H9 (cell line): ENCODE results near the gene ATRNL1. TPM values are rescaled to one million over a fixed set of nuclear protein-coding genes. Genes with fewer than 3 reads are reported as not detected.

Source experiments
- DNase-seq: peaks from one replicate; pipeline ENCODE4 v3.0.0-alpha.2; 2017
- H2AFZ ChIP-seq: one replicate; pipeline ENCODE4 v1.6.1; 2013; ENCODE audit warnings: mild to moderate bottlenecking, low read length, control low read depth, moderate library complexity
- H2AK5ac ChIP-seq: 2 replicates; pipeline ENCODE4 v1.6.1; 2013; ENCODE audit warnings: low read length, control low read depth, mixed read lengths; ENCODE audit not compliant: insufficient read length
- H2BK120ac ChIP-seq: one replicate; pipeline ENCODE4 v1.6.1; 2013; ENCODE audit warnings: low read depth, mild to moderate bottlenecking, low read length, control low read depth, inconsistent platforms; ENCODE audit not compliant: poor library complexity, severe bottlenecking
- H2BK12ac ChIP-seq: 2 replicates; pipeline ENCODE4 v1.6.1; 2013; ENCODE audit warnings: low read length, control low read depth, mixed read lengths, low read depth; ENCODE audit not compliant: insufficient read length
- H2BK15ac ChIP-seq: 2 replicates; pipeline ENCODE4 v1.6.1; 2013; ENCODE audit warnings: low read depth, low read length, control low read depth
- H2BK20ac ChIP-seq: one replicate; pipeline ENCODE4 v1.6.1; 2013; ENCODE audit warnings: low read depth, mild to moderate bottlenecking, low read length, control low read depth, inconsistent platforms; ENCODE audit not compliant: poor library complexity, severe bottlenecking
- H2BK5ac ChIP-seq: 2 replicates; pipeline ENCODE4 v1.6.1; 2013; ENCODE audit warnings: low read length, control low read depth, mixed read lengths; ENCODE audit not compliant: insufficient read length
- H3K14ac ChIP-seq: 2 replicates; pipeline ENCODE4 v1.6.1; 2013; ENCODE audit warnings: low read length, control low read depth; ENCODE audit not compliant: insufficient read depth
- H3K18ac ChIP-seq: 2 replicates; pipeline ENCODE4 v1.6.1; 2013; ENCODE audit warnings: low read depth, mild to moderate bottlenecking, mixed read lengths, low read length, control low read depth; ENCODE audit not compliant: insufficient read length
- H3K23ac ChIP-seq: 2 replicates; pipeline ENCODE4 v1.6.1; 2013; ENCODE audit warnings: low read length, control low read depth, mixed read lengths, low read depth; ENCODE audit not compliant: insufficient read length
- H3K23me2 ChIP-seq: 2 replicates; pipeline ENCODE4 v1.6.1; 2013; ENCODE audit warnings: low read depth, mild to moderate bottlenecking, mixed read lengths, low read length, control low read depth; ENCODE audit not compliant: insufficient read length, poor library complexity, severe bottlenecking
- H3K27ac ChIP-seq: 2 replicates; pipeline ENCODE4 v1.5.1; 2013; ENCODE audit warnings: low read length, control low read depth, mixed read lengths, low read depth; ENCODE audit not compliant: insufficient read length
- H3K27me3 ChIP-seq: 2 replicates; pipeline ENCODE4 v1.6.1; 2013; ENCODE audit warnings: low read length, control low read depth, inconsistent platforms; ENCODE audit not compliant: insufficient read depth
- H3K4ac ChIP-seq: 2 replicates; pipeline ENCODE4 v1.6.1; 2013; ENCODE audit warnings: low read depth, mild to moderate bottlenecking, control low read depth, inconsistent platforms, low read length, moderate library complexity
- H3K4me1 ChIP-seq: 2 replicates; pipeline ENCODE4 v1.6.1; 2013; ENCODE audit warnings: low read length, control low read depth, inconsistent platforms; ENCODE audit not compliant: insufficient read depth
- H3K4me2 ChIP-seq: 2 replicates; pipeline ENCODE4 v1.6.1; 2013; ENCODE audit warnings: low read length, control low read depth, mixed read lengths; ENCODE audit not compliant: insufficient read length, insufficient read depth
- H3K56ac ChIP-seq: 2 replicates; pipeline ENCODE4 v1.6.1; 2013; ENCODE audit warnings: low read depth, mild to moderate bottlenecking, mixed read lengths, low read length, control low read depth; ENCODE audit not compliant: insufficient read length
- H3K79me1 ChIP-seq: 2 replicates; pipeline ENCODE4 v1.6.1; 2013; ENCODE audit warnings: low read depth, mild to moderate bottlenecking, moderate library complexity, low read length, control low read depth, inconsistent platforms; ENCODE audit not compliant: insufficient read depth, poor library complexity, severe bottlenecking
- H3K79me2 ChIP-seq: 2 replicates; pipeline ENCODE4 v1.6.1; 2013; ENCODE audit warnings: low read length, control low read depth, inconsistent platforms; ENCODE audit not compliant: insufficient read depth
- H3K9ac ChIP-seq: 2 replicates; pipeline ENCODE4 v1.6.1; 2013; ENCODE audit warnings: low read length, control low read depth, mixed read lengths; ENCODE audit not compliant: insufficient read length; ENCODE audit errors: extremely low read depth
- H3K9me3 ChIP-seq: one replicate; pipeline ENCODE4 v1.6.1; 2013; ENCODE audit warnings: low read depth, low read length, inconsistent platforms; ENCODE audit not compliant: control insufficient read depth
- H3T11ph ChIP-seq: one replicate; pipeline ENCODE4 v1.6.1; 2013; ENCODE audit warnings: mild to moderate bottlenecking, low read length, control low read depth, inconsistent platforms
- H4K20me1 ChIP-seq: one replicate; pipeline ENCODE4 v1.6.1; 2013; ENCODE audit not compliant: control insufficient read depth, insufficient read length, insufficient read depth
- H4K5ac ChIP-seq: 2 replicates; pipeline ENCODE4 v1.6.1; 2013; ENCODE audit warnings: low read depth, mild to moderate bottlenecking, mixed read lengths, low read length, control low read depth; ENCODE audit not compliant: insufficient read length
- H4K8ac ChIP-seq: replicated peaks from 2 replicates; pipeline ENCODE4 v1.6.1; 2013; ENCODE audit warnings: low read length, control low read depth, mixed read lengths, low read depth; ENCODE audit not compliant: insufficient read length
- H4K91ac ChIP-seq: 2 replicates; pipeline ENCODE4 v1.6.1; 2013; ENCODE audit warnings: low read depth, mild to moderate bottlenecking, moderate library complexity, mixed read lengths, low read length, control low read depth; ENCODE audit not compliant: insufficient read length
- H3K27ac Mint-ChIP-seq, 3 experiments: 2 replicates in 2 of 3; 3 replicates in 1 of 3; pipeline ENCODE4 v1.8.0; 2020 to 2021; ENCODE audit warnings: mixed read lengths in 3 of 3, mild to moderate bottlenecking in 1 of 3, moderate library complexity in 1 of 3
- H3K27me3 Mint-ChIP-seq: 2 replicates; pipeline ENCODE4 v1.8.0; 2021; ENCODE audit warnings: low read depth, mild to moderate bottlenecking, moderate library complexity, mixed read lengths
- H3K36me3 Mint-ChIP-seq, 3 experiments: 2 replicates in 2 of 3; 3 replicates in 1 of 3; pipeline ENCODE4 v1.8.0; 2020 to 2021; ENCODE audit warnings: low read depth in 3 of 3, mixed read lengths in 3 of 3; ENCODE audit not compliant: insufficient read depth in 1 of 3
- H3K4me1 Mint-ChIP-seq, 2 experiments: 2 replicates each; pipeline ENCODE4 v1.8.0; 2020; ENCODE audit warnings: mixed read lengths in 2 of 2
- H3K4me3 Mint-ChIP-seq, 2 experiments: 2 replicates in 1 of 2; 3 replicates in 1 of 2; pipeline ENCODE4 v1.8.0; 2020 to 2021; ENCODE audit warnings: mild to moderate bottlenecking in 2 of 2, mixed read lengths in 2 of 2, moderate library complexity in 1 of 2
- H3K9me3 Mint-ChIP-seq, 2 experiments: 2 replicates in 1 of 2; 3 replicates in 1 of 2; pipeline ENCODE4 v1.8.0; 2020; ENCODE audit warnings: mild to moderate bottlenecking in 2 of 2, mixed read lengths in 2 of 2, moderate library complexity in 1 of 2
- total RNA-seq: library from RNA; stranded (reverse); gene quantifications from 2 replicates; pipeline ENCODE4 v1.2.1, GENCODE V29; 2021
- TF ChIP-seq, protein P1 (sequence below): fragments of 200-600 bp; sonication (generic); conservative IDR thresholded peaks from 3 replicates; pipeline ENCODE4 v1.8.0; 2021; ENCODE audit warnings: antibody characterized with exemption, mild to moderate bottlenecking

ATRNL1 gene
- total RNA-seq, 1 experiment from 2014 or later = 9.2 TPM

DNA sequence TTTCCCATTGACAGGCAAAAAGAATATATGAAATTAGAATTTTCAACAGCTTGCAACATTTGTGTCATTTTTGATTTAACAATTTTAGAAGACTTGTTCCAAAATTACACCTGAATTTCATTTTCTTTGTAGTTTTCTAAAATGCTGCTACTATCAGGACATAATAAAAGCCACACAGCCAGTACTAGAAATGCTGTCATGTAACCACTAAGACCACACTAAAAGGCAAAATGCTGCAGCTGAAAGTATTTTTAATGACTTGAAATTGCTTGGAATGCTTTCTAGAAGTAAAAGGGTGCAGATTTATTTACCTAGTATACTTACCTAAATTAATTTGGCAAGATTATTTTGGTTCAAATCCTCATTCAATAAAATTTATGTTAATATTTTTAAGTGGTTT lies 709.7 kb downstream of the ATRNL1 start:
- no peak overlapping the region for H2AK5ac ChIP-seq
- no peak overlapping the region for H3K23ac ChIP-seq
- no peak overlapping the region for H2AFZ ChIP-seq
- no peak overlapping the region for H4K91ac ChIP-seq
- no peak overlapping the region for H3T11ph ChIP-seq
- no peak overlapping the region for H3K56ac ChIP-seq
- H3K14ac ChIP-seq = no peak overlapping the region
- no peak overlapping the region for H2BK12ac ChIP-seq
- H3K9me3 ChIP-seq = no peaks in the 10 kb centered on the region
- no peaks in the 10 kb centered on the region for H3K27me3 Mint-ChIP-seq
- no peak overlapping the region for H3K4me3 Mint-ChIP-seq
- H3K9me3 Mint-ChIP-seq = no peaks in the 10 kb centered on the region
- TF ChIP-seq, protein P1, sequence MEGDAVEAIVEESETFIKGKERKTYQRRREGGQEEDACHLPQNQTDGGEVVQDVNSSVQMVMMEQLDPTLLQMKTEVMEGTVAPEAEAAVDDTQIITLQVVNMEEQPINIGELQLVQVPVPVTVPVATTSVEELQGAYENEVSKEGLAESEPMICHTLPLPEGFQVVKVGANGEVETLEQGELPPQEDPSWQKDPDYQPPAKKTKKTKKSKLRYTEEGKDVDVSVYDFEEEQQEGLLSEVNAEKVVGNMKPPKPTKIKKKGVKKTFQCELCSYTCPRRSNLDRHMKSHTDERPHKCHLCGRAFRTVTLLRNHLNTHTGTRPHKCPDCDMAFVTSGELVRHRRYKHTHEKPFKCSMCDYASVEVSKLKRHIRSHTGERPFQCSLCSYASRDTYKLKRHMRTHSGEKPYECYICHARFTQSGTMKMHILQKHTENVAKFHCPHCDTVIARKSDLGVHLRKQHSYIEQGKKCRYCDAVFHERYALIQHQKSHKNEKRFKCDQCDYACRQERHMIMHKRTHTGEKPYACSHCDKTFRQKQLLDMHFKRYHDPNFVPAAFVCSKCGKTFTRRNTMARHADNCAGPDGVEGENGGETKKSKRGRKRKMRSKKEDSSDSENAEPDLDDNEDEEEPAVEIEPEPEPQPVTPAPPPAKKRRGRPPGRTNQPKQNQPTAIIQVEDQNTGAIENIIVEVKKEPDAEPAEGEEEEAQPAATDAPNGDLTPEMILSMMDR = no peak
- no peaks in the 10 kb centered on the region; a peak in 1 of 7 replicates for H3K36me3 Mint-ChIP-seq
- no peak overlapping the region for H4K8ac ChIP-seq
- no peak overlapping the region for H3K4me2 ChIP-seq
- H3K27ac ChIP-seq = no peak overlapping the region
- no peaks in the 10 kb centered on the region for H3K79me2 ChIP-seq
- no peak overlapping the region for H2BK15ac ChIP-seq
- no peak overlapping the region for H2BK5ac ChIP-seq
- H3K4me1 Mint-ChIP-seq = peaks cover 33 to 37% of the 10 kb centered on the region in 2 experiments
- no peaks in the 10 kb centered on the region for H3K27me3 ChIP-seq
- H3K4ac ChIP-seq = no peak overlapping the region
- no peaks in the 10 kb centered on the region for H3K23me2 ChIP-seq
- H3K79me1 ChIP-seq = no peaks in the 10 kb centered on the region
- no peak overlapping the region for H3K18ac ChIP-seq
- no peak overlapping the region for H4K5ac ChIP-seq
- no peak overlapping the region for H3K27ac Mint-ChIP-seq
- no peak overlapping the region for H2BK20ac ChIP-seq
- H2BK120ac ChIP-seq = no peak overlapping the region
- H3K4me1 ChIP-seq = peaks cover 10% of the 10 kb centered on the region
- no peaks in the 10 kb centered on the region for H4K20me1 ChIP-seq
- H3K9ac ChIP-seq = no peak overlapping the region
- DNase-seq = no peak
